CD4-positive, alpha-beta memory T cell (primary cell): ENCODE data around the gene SGMS2. TPM values are rescaled to one million over a fixed set of nuclear protein-coding genes. Genes with fewer than 3 reads are reported as not detected.

Experiments
- CTCF ChIA-PET: fragments of 350-600 bp; sonication (Branson Sonifier 250); formaldehyde crosslinking; loops from one replicate; lab custom pipeline; 2021; ENCODE audit warnings: inconsistent platforms; ENCODE audit not compliant: partially characterized antibody; lab: Charles Lee
- POLR2A ChIA-PET: fragments of 350-600 bp; sonication (Branson Sonifier 250); formaldehyde crosslinking; loops from one replicate; lab custom pipeline; 2021; ENCODE audit not compliant: partially characterized antibody; lab: Charles Lee
- DNase-seq, 5 donors: peaks; one replicate each; pipeline versions ENCODE4 v3.0.0 to v3.0.0-alpha.2; 2020 to 2022; ENCODE audit warnings: mixed read lengths in 1 of 5
- H3K27ac ChIP-seq: one replicate; pipeline ENCODE4 v1.7.0; 2013; ENCODE audit warnings: low read depth, low read length
- H3K27me3 ChIP-seq: 2 replicates; pipeline ENCODE4 v1.7.0; 2013; ENCODE audit warnings: mild to moderate bottlenecking, low read length, moderate library complexity; ENCODE audit not compliant: insufficient read depth
- H3K36me3 ChIP-seq: 2 replicates; pipeline ENCODE4 v1.7.0; 2013; ENCODE audit warnings: mild to moderate bottlenecking, low read length, moderate library complexity; ENCODE audit not compliant: insufficient read depth
- H3K4me1 ChIP-seq: 2 replicates; pipeline ENCODE4 v1.7.0; 2013; ENCODE audit warnings: mild to moderate bottlenecking, low read length, moderate library complexity; ENCODE audit not compliant: insufficient read depth
- H3K4me3 ChIP-seq, 2 donors: one replicate each; pipeline ENCODE4 v1.7.0; 2013; ENCODE audit warnings: low read length in 2 of 2, mild to moderate bottlenecking in 1 of 2
- H3K9me3 ChIP-seq, 2 donors: one replicate each; pipeline ENCODE4 v1.7.0; 2013; ENCODE audit warnings: low read length in 2 of 2, control low read depth in 1 of 2; ENCODE audit not compliant: control insufficient read depth in 1 of 2
- H3K27ac Mint-ChIP-seq, 7 donors: one replicate each; pipeline ENCODE4 v1.8.0; 2020 to 2021; ENCODE audit warnings: mixed read lengths in 7 of 7, mild to moderate bottlenecking in 6 of 7, inconsistent platforms in 3 of 7, moderate library complexity in 3 of 7
- H3K27me3 Mint-ChIP-seq, 2 donors: one replicate each; pipeline ENCODE4 v1.8.0; 2020 to 2021; ENCODE audit warnings: mixed read lengths in 2 of 2
- H3K36me3 Mint-ChIP-seq, 2 donors: one replicate each; pipeline ENCODE4 v1.8.0; 2020 to 2021; ENCODE audit warnings: mixed read lengths in 2 of 2, inconsistent platforms in 1 of 2, mild to moderate bottlenecking in 1 of 2
- H3K4me1 Mint-ChIP-seq, 4 donors: one replicate each; pipeline ENCODE4 v1.8.0; 2020 to 2021; ENCODE audit warnings: mixed read lengths in 4 of 4, mild to moderate bottlenecking in 1 of 4
- H3K4me3 Mint-ChIP-seq, 8 donors: one replicate each; pipeline ENCODE4 v1.8.0; 2020 to 2021; ENCODE audit warnings: mixed read lengths in 8 of 8, mild to moderate bottlenecking in 7 of 8, moderate library complexity in 6 of 8, inconsistent platforms in 3 of 8
- H3K9me3 Mint-ChIP-seq, 8 donors: one replicate each; pipeline ENCODE4 v1.8.0; 2020 to 2021; ENCODE audit warnings: mixed read lengths in 8 of 8, mild to moderate bottlenecking in 5 of 8, inconsistent platforms in 3 of 8, moderate library complexity in 1 of 8
- intact Hi-C: fragments of 100-400 bp; cut with micrococcal nuclease; formaldehyde crosslinking; loops from one replicate; pipeline ENCODE4 v1.15.1; 2023
- polyA plus RNA-seq, 2 donors: library from polyadenylated mRNA; unstranded; fragments of 300-500 nt; fragmentation: Illumina TruSeq; gene quantifications; one replicate each; pipeline ENCODE4 v1.2.3, GENCODE V29; 2021
- total RNA-seq, 2 experiments: library from RNA; stranded (reverse); gene quantifications; one replicate each; pipeline ENCODE4 v1.2.3, GENCODE V29; 2021

The SGMS2 gene
- total and polyA plus RNA-seq, 4 experiments from 2014 or later, result 0.28 to 0.67 TPM; not detected in 2

- Mint-ChIP-seq H3K4me1 (peaks cover 0 to 4% (median 0%) of the 10 kb centered on the region in 4 donors), H3K27me3 (peaks cover 4 to 7% of the 10 kb centered on the region in 2 donors), H3K27ac (no peak overlapping the region), H3K9me3 (peaks cover 0 to 2% (median 0%) of the 10 kb centered on the region in 8 donors), H3K4me3 (no peak overlapping the region), H3K36me3 (no peaks in the 10 kb centered on the region)
- intact Hi-C loops, result no loop called here
- POLR2A ChIA-PET, result no interaction called here
- no peak overlapping the region for H3K27ac ChIP-seq
- DNase-seq, result no peak
- no peak overlapping the region for H3K4me3 ChIP-seq
- CTCF ChIA-PET, result no interaction called here
- H3K9me3 ChIP-seq, result no peaks in the 10 kb centered on the region
- H3K36me3 ChIP-seq, result no peaks in the 10 kb centered on the region
- H3K27me3 ChIP-seq, result no peaks in the 10 kb centered on the region
- no peaks in the 10 kb centered on the region for H3K4me1 ChIP-seq
Measured at GRCh38 chr4:107870916-107871786, 46.4 kb downstream of the SGMS2 start.

GRCh38 chr4:107874024-107874423 lies 49.3 kb downstream of the SGMS2 start:
- peaks cover 7 to 8% of the 10 kb centered on the region in 2 donors for H3K27me3 Mint-ChIP-seq
- CTCF ChIA-PET, result no interaction called here

DNA sequence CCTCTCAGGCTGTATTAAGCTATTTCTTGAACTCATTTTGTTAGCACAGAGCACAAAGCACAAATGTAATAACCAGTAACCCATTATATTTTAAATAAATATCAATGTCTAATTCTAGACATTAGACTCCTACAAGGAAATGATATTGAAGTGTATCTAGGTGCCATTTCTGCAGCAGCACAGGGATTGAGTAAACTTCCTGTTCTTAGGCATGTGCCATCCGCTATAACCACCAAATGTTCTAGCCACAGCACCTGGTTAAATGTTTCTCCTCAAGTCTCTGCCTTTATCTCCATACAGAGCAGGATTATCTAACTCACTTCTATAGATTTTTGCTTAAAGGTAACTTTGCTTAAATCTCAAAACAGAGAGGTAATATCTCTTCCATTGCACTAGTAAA lies 51.4 kb downstream of the SGMS2 start:
- peaks cover 0 to 2% (median 0%) of the 10 kb centered on the region in 8 donors for H3K9me3 Mint-ChIP-seq
- POLR2A ChIA-PET, result no interaction called here

More at GRCh38 chr4:107874024-107874423, 49.3 kb downstream of the SGMS2 start:
- Mint-ChIP-seq H3K9me3 (peaks cover 0 to 2% (median 0%) of the 10 kb centered on the region in 8 donors), H3K27ac (no peak overlapping the region), H3K4me1 (peaks cover 0 to 4% (median 0%) of the 10 kb centered on the region in 4 donors), H3K36me3 (no peaks in the 10 kb centered on the region), H3K4me3 (no peak overlapping the region)
- Histone ChIP-seq H3K4me3 (no peak overlapping the region), H3K27me3 (no peaks in the 10 kb centered on the region), H3K4me1 (no peaks in the 10 kb centered on the region), H3K27ac (no peak overlapping the region), H3K36me3 (no peaks in the 10 kb centered on the region), H3K9me3 (no peaks in the 10 kb centered on the region)
- intact Hi-C loops, result no loop called here
- DNase-seq, result no peak
- POLR2A ChIA-PET, result no interaction called here

GRCh38 chr4:107877361-107877760 lies 52.6 kb downstream of the SGMS2 start:
- H3K9me3 Mint-ChIP-seq, result peaks cover 0 to 2% (median 0%) of the 10 kb centered on the region in 8 donors
- no peak overlapping the region for H3K4me3 Mint-ChIP-seq
- intact Hi-C loops, result no loop called here
- DNase-seq, result no peak
- Histone ChIP-seq H3K4me3 (no peak overlapping the region), H3K27me3 (no peaks in the 10 kb centered on the region), H3K36me3 (no peaks in the 10 kb centered on the region), H3K27ac (no peak overlapping the region), H3K4me1 (no peaks in the 10 kb centered on the region), H3K9me3 (no peaks in the 10 kb centered on the region)
- CTCF ChIA-PET, result interaction anchor here (0.7 kb wide), 1 partner anchor 1779 kb away, joined by 3 read pairs; no protein-coding TSS in a partner anchor
- peaks cover 0 to 4% (median 0%) of the 10 kb centered on the region in 4 donors for H3K4me1 Mint-ChIP-seq
- H3K27me3 Mint-ChIP-seq, result peaks cover 7 to 16% of the 10 kb centered on the region in 2 donors
- POLR2A ChIA-PET, result no interaction called here
- no peak overlapping the region for H3K27ac Mint-ChIP-seq
- H3K36me3 Mint-ChIP-seq, result no peaks in the 10 kb centered on the region

More for the DNA sequence above, 51.4 kb downstream of the SGMS2 start:
- intact Hi-C loops, result no loop called here
- H3K36me3 Mint-ChIP-seq, result no peaks in the 10 kb centered on the region
- no peak overlapping the region for H3K27ac Mint-ChIP-seq
- Histone ChIP-seq H3K36me3 (no peaks in the 10 kb centered on the region), H3K27me3 (no peaks in the 10 kb centered on the region), H3K4me3 (no peak overlapping the region), H3K27ac (no peak overlapping the region), H3K4me1 (no peaks in the 10 kb centered on the region), H3K9me3 (no peaks in the 10 kb centered on the region)
- peaks cover 8 to 9% of the 10 kb centered on the region in 2 donors for H3K27me3 Mint-ChIP-seq
- no peak for DNase-seq
- no peak overlapping the region for H3K4me3 Mint-ChIP-seq
- H3K4me1 Mint-ChIP-seq, result peaks cover 0 to 4% (median 0%) of the 10 kb centered on the region in 4 donors
- CTCF ChIA-PET, result no interaction called here

DNA sequence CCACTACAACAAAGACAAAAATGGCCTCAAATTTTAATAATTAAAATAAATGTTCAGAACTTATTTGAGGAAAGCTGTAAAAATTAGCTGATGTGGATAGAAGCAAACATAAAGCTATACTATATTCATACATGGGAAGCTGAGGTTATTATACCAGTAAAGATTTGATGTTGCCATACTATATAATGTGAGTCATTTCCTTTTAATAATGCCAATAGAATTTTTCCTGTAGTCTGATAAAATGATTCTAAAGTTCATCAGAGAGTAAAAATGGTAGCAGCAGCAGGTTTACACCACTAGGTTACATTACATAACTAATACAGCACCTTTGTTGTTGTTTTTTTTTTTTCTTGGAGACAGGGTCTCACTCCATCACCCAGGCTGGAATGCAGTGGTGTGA lies 61.1 kb downstream of the SGMS2 start:
- Histone ChIP-seq H3K9me3 (no peaks in the 10 kb centered on the region), H3K27ac (no peak overlapping the region), H3K4me3 (no peak overlapping the region), H3K36me3 (no peaks in the 10 kb centered on the region), H3K27me3 (no peaks in the 10 kb centered on the region), H3K4me1 (no peaks in the 10 kb centered on the region)
- CTCF ChIA-PET, result no interaction called here
- Mint-ChIP-seq H3K27ac (no peak overlapping the region), H3K9me3 (peaks cover 0 to 13% (median 5%) of the 10 kb centered on the region in 8 donors), H3K36me3 (no peaks in the 10 kb centered on the region), H3K4me3 (no peak overlapping the region), H3K27me3 (peaks cover 6 to 13% of the 10 kb centered on the region in 2 donors), H3K4me1 (no peaks in the 10 kb centered on the region)
- POLR2A ChIA-PET, result no interaction called here
- intact Hi-C loops, result no loop called here
- no peak for DNase-seq

DNA sequence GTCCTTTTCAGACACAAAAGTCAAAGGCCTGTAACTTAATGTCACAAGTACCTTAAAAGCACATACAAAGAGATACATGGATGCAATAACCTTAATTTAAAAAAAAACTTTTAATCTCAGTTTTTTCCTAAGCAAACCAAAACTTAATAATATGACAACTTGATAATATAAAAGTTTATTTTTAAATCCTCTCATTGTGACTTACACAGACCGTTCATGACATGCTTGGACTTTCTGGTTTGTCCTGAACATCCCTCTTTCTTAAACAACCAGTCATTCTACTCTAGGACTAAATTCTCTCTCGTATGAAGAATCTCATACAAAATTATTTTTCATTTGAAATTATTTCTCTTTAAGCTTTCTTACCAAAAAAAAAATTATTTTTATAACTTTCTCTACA lies 63.5 kb downstream of the SGMS2 start:
- H3K36me3 Mint-ChIP-seq, result no peaks in the 10 kb centered on the region
- H3K27me3 Mint-ChIP-seq, result peaks cover 9 to 10% of the 10 kb centered on the region in 2 donors
- intact Hi-C loops, result no loop called here
- Histone ChIP-seq H3K9me3 (no peaks in the 10 kb centered on the region), H3K27ac (no peak overlapping the region), H3K27me3 (no peaks in the 10 kb centered on the region), H3K36me3 (no peaks in the 10 kb centered on the region), H3K4me3 (no peak overlapping the region), H3K4me1 (no peaks in the 10 kb centered on the region)
- H3K4me3 Mint-ChIP-seq, result no peak overlapping the region
- no peaks in the 10 kb centered on the region for H3K4me1 Mint-ChIP-seq
- peaks cover 0 to 13% (median 5%) of the 10 kb centered on the region in 8 donors for H3K9me3 Mint-ChIP-seq
- ChIA-PET CTCF (no interaction called here), POLR2A (no interaction called here)
- H3K27ac Mint-ChIP-seq, result no peak overlapping the region
- no peak for DNase-seq

DNA sequence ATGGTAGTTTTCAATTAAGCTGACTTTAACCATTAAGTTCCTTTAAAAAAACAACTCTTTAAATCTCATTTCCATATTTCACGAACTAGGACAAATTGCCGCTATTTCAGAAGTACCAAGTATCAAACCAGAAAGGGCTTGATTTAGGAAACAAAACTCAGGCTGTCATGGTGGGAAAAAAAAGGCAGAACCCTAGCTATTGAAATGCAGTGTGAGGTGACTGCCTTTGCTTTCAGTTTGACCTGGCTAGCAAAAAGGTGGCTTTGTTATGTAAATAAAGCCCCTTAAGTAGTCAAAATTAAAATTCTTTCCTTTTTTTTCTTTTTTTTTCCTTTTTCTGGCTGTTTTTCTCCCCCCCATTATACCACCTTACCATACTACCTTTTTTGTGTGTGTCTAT lies 66.0 kb downstream of the SGMS2 start:
- Mint-ChIP-seq H3K9me3 (peaks cover 0 to 13% (median 5%) of the 10 kb centered on the region in 8 donors), H3K27me3 (peaks cover 5 to 8% of the 10 kb centered on the region in 2 donors), H3K4me3 (no peak overlapping the region), H3K36me3 (no peaks in the 10 kb centered on the region), H3K27ac (no peak overlapping the region), H3K4me1 (no peaks in the 10 kb centered on the region)
- ChIA-PET POLR2A (no interaction called here), CTCF (no interaction called here)
- no peak overlapping the region for H3K27ac ChIP-seq
- H3K4me1 ChIP-seq, result no peaks in the 10 kb centered on the region
- DNase-seq, result no peak
- H3K9me3 ChIP-seq, result no peaks in the 10 kb centered on the region
- intact Hi-C loops, result no loop called here
- H3K36me3 ChIP-seq, result no peaks in the 10 kb centered on the region
- H3K27me3 ChIP-seq, result no peaks in the 10 kb centered on the region
- no peak overlapping the region for H3K4me3 ChIP-seq
